Loucy (cell line): ENCODE results near the gene CPD.

ENCODE experiments used
- CTCF ChIP-seq: fragments of 200-600 bp; sonication (generic); conservative IDR thresholded peaks from 2 replicates; pipeline ENCODE4 v1.5.1; 2014; ENCODE audit warnings: mild to moderate bottlenecking, antibody characterized with exemption, low read length
- EZH2phosphoT487 ChIP-seq: fragments of 200-600 bp; IDR thresholded peaks from 2 replicates; pipeline ENCODE4 v1.6.1; 2018; ENCODE audit warnings: antibody characterized with exemption, mild to moderate bottlenecking, moderate library complexity, borderline replicate concordance

- TF ChIP-seq EZH2phosphoT487 (no peak), CTCF (no peak)
Measured at GRCh38 chr17:30382345-30382744, 3.6 kb downstream of the CPD start.
